Frontal cortex (tissue), 4 donors: ENCODE data around the gene LSM3. TPM values are rescaled to one million over a fixed set of nuclear protein-coding genes. Genes with fewer than 3 reads are reported as not detected.
A peak's percentile ranks its signal among the peaks of the same experiment; 100 is the strongest.

ENCODE experiments used
- DNase-seq, 2 donors: peaks; one replicate each; pipeline ENCODE4 v3.0.0; 2012; ENCODE audit warnings: low spot score in 2 of 2
- FAIRE-seq: peaks from 2 replicates; lab custom pipeline; 2012; peaks lifted over from hg19 to GRCh38; lab: Jason Lieb, UNC
- total RNA-seq: library from RNA; depleted of rRNA; stranded (reverse); fragments of >200 nt; gene quantifications from one replicate; pipeline ENCODE4 v1.2.3, GENCODE V29; 2014
- donor health status: control.
- donor health status: control.
- donor health status: control.

The LSM3 gene
- total RNA-seq, 1 donor from 2014 or later, result 13.5 TPM

DNA sequence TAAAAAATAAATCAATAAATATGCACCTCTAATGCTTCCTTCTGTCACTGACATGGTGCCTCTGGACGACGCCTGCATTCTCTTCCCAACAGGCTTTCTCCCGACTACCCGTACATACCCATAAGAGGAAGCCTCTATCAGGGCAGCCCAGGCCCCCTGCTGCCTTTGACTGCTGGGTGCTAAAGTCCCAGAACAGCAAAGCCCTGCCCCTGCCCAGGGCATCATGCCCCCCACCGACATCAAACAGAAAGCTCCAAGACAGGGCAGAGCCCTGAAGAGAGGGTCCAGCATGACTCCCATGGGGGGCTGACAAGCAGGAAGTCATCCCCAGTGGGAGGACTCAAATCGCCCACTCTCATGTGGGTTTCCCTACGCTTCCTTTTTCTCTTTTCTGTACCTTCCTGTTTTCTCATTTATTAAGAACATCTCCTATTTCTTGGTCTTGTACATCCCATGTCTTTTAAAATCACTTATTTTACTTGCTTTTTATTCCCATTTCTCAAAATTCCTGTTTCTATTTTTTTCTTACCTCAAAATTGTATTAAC lies 23.6 kb upstream of the LSM3 start:
- FAIRE-seq (no peak), DNase-seq (no peak)

GRCh38 chr3:14156201-14156600 lies 22.4 kb upstream of the LSM3 start:
- DNase-seq, result no peak
- no peak for FAIRE-seq

GRCh38 chr3:14156843-14157561 lies 21.6 kb upstream of the LSM3 start:
- FAIRE-seq, result no peak

DNA sequence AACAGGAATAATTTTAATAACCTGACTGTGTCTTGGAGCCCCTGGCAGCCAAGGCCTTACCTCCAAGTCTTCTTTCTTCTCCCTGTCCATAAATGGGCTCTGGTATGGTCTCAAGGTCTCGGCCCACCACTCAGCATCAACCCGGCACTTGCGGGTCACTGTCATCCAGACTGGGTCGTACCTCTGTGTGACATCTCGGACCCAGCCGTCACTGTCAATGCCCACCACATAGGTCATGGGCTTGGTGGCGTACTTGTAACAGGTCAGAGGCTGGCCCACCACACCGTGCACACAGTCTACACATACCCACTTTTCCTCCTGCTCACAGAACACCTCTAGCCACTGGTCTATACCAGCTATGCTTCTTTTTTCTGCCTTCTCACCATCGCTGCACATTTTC lies 20.7 kb upstream of the LSM3 start:
- DNase-seq (no peak), FAIRE-seq (no peak)

More at GRCh38 chr3:14156843-14157561, 21.6 kb upstream of the LSM3 start:
- no peak for DNase-seq

GRCh38 chr3:14158370-14158769 lies 20.2 kb upstream of the LSM3 start:
- no peak for FAIRE-seq

GRCh38 chr3:14159426-14159825 lies 19.2 kb upstream of the LSM3 start:
- FAIRE-seq, result no peak
- no peak for DNase-seq

More at GRCh38 chr3:14158370-14158769, 20.2 kb upstream of the LSM3 start:
- no peak for DNase-seq

DNA sequence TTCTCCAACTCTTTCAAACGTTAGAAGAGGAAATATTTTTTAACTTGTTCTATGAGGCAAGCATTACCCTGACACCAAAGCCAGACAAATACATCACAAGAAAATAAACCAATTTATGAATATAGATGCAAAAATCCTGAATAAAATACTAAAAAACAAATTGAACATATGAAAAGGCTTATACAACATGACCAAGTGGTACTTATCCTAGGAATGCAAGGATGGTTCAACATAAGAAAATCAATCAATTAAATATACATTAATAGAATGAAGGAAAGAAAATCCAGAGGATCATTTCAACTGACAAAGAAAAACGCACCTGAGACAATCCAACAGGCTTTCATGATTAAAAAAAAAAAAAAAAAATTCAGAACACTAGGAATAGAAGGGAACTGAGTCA lies 17.3 kb upstream of the LSM3 start:
- DNase-seq, result no peak
- FAIRE-seq, result no peak

DNA sequence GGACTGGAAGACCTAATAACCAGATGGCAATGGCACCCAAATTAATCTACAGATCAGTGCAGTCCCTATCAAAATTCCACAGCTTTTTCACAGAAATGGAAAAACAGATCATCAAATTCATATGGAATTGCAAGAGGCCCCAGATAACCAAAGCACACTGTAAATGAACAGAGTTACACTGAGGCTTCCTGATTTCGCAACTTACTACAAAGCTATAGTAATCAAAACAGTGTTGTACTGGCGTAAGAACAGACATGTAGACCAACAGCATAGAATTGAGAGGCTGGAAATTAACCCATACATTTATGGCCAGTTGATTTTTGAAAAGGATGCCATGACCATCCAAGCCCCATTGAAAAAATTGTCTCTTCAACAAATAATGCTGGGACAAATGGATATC lies 16.4 kb upstream of the LSM3 start:
- FAIRE-seq (no peak), DNase-seq (no peak)

GRCh38 chr3:14166877-14167603 lies 11.6 kb upstream of the LSM3 start:
- no peak for FAIRE-seq
- DNase-seq, result no peak

GRCh38 chr3:14169435-14169834 lies 9.2 kb upstream of the LSM3 start:
- DNase-seq (no peak), FAIRE-seq (no peak)

DNA sequence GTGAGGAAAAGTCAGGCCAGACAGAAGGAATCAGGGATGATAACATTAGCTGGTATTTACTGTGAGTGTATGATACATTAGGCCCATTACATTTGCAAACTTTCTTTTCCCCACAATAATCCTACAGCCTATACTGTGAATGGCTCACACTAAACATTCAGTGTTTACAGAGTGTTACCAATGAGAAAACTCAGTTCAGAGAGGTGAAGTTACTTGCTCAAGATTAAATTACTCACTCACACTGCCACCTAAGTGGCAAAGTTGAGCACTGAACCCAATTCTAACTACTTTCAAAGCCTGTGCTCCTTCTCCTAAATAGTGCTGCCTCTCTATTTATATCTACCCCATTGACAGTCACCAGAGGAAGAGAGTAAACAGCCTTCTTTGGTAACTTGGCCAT lies 8.7 kb upstream of the LSM3 start:
- DNase-seq, result no peak
- FAIRE-seq, result no peak

DNA sequence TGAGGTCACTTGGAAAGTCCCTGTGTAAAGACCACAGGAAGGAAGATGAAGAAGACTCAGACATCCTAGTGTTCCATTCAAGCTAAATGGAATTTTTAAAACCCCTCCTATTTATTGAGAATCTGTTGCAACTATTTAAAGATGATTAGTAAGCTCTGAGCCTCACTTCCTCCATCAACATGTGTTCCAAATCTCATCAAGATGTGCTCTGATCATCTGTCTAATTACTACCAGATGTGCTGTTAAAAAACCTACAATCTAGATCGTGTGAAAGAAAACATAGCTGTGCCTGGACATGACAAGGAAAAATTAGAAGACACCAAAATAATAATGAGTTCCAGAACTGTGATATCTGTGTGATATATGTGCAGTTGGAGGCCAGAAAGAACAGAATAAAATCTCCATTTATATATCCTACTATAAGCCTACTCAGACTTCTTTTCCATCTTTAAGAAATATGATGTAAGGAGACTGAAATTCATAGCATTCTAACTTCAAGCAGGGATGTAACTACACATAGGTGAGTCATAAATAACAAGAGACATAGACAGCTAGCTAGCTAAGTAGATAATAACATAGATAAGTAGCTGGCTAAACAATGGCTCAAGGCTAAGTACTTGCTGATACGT lies 8.0 kb upstream of the LSM3 start:
- DNase-seq (no peak), FAIRE-seq (no peak)

GRCh38 chr3:14172496-14172895 lies 6.1 kb upstream of the LSM3 start:
- DNase-seq (no peak), FAIRE-seq (no peak)

DNA sequence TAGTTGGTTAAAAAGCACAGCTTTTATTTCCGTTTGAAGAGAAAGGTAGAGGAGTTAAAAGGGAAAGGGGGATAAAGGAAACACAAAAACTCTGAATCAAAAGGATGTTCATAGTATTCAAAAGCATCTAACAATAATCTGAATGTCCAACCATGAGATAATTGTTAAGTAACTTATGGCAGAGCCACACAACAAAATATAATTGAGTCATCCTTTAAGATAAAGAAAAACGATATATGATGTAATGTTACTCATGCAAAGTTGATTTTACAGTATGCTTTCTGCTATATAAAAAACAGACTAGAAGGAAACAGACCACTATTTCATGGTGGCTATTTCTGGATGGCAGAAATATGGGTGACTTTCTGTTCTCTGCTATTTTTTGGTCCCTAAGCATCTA lies 4.1 kb upstream of the LSM3 start:
- DNase-seq, result no peak
- no peak for FAIRE-seq

DNA sequence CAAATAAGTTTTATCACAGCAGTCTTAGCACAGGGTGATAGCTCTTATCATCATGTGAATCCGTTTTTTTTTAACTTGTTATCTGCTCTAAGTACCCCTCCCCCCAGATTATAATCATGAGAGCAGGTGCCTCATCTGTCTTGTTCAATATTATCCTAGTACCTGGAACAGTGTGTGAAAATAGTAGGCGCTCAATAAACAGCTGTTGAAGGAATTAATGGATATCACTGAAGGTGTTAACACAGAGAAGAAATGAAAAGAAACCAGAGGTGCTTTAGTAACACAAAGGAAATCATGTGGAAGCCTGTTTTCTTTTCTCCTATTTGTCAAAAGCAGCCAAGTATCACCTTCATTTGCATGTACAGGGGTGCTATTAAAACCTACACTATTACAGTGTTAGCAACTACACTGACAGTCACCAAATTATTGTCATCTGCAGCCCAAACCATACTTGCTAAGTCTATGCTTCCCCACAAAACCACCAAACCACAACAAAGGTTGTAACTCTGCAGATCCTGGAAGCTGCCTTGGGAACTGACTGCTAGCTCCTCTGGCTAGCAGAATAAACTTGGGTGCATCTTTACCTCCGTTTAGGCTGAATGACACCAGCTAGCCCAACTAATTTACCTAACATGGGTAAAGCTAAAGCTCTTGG lies 3.1 kb upstream of the LSM3 start:
- no peak for DNase-seq
- FAIRE-seq, result no peak

DNA sequence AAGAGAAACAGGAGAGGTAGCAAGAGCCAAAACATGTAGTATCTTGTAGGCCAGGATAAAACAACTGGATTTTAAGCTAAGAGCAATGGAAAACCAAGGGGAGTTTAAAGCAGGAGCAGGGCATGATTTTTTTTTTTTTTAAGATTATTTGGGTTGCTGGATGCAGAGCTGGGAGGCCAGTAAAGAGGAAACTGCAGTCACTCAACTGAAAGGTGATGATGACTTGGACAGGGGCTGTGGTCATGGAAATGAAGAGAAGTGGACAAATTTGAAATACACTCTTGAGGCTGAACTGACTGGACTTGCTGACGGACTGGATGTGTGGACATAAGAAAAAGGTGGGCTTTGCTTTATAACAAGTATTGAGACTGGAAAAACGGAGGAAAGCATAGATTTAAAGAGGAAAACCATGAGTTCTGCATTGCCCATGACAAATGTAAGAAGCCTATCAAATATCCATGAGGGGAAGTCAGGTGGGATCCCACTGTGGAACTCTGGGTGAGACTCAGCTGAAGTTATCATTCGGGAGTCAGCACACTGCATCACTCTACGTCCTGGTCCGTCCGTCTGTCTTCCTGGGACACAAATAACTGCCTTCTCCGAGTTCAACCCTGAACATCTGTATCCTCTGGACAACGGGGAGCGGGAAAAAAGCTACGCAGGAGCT lies 904 bp upstream of the LSM3 start:
- FAIRE-seq, result no peak
- no peak for DNase-seq

GRCh38 chr3:14179114-14179465 lies 473 bp downstream of the LSM3 start:
- peak in 1 of 2 donors; percentile 12 for DNase-seq
- no peak for FAIRE-seq

- DNase-seq, result no peak
- no peak for FAIRE-seq
Measured at GRCh38 chr3:14179795-14180194, 1.2 kb downstream of the LSM3 start.

- FAIRE-seq (no peak), DNase-seq (no peak)
Measured at GRCh38 chr3:14181253-14181652, 2.6 kb downstream of the LSM3 start.

DNA sequence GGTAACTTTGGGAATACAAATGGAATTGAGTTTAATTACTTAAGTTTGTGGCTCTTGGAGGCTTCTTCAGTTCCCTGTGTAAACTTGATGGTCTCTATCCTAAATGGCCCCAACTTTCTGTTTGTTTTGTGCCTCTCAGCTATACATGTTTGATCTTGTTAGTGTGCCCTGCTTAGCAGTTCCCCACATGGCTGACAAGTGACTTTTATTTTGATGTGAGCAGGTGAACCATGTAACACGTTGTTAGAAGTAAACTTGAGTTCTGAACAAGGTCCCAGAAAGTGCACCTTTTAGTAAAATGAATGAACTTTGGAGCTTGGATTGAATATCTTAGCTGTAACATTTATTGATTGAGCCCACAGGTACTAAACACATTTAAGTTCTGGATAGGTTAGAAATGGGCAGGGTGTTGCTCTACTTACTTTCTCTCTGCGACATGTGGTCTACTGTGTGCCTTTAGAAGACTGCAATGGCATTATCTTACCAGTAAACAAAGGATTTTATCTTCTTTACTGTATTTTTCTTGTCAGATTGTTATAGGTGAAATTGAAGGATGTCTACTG lies 4.5 kb downstream of the LSM3 start:
- no peak for DNase-seq
- no peak for FAIRE-seq
